Upper lobe of left lung (tissue), 4 donors: ENCODE results near the gene CORO7.

Experiments used
- CTCF ChIP-seq, 6 experiments: fragments of 450-650 bp in 4 of 6; fragments of 200-600 bp in 2 of 6; sonication (generic) in 2 of 6; IDR thresholded peaks; one replicate each; pipeline ENCODE4 v1.5.1; 2016 to 2019; ENCODE audit warnings: antibody characterized with exemption in 6 of 6
- EP300 ChIP-seq, 4 donors: sonication (generic); formaldehyde crosslinking; IDR thresholded peaks; one replicate each; pipeline ENCODE4 v1.5.1; 2017; ENCODE audit warnings: antibody characterized with exemption in 4 of 4, control low read depth in 2 of 4
- POLR2A ChIP-seq, 4 donors: fragments of 450-650 bp; IDR thresholded peaks; one replicate each; pipeline ENCODE4 v1.5.1; 2016 to 2017; ENCODE audit warnings: antibody characterized with exemption in 4 of 4, mild to moderate bottlenecking in 2 of 4
- POLR2AphosphoS5 ChIP-seq, 2 donors: sonication (generic); formaldehyde crosslinking; IDR thresholded peaks; one replicate each; pipeline ENCODE4 v1.5.1; 2017; ENCODE audit warnings: antibody characterized with exemption in 2 of 2

DNA sequence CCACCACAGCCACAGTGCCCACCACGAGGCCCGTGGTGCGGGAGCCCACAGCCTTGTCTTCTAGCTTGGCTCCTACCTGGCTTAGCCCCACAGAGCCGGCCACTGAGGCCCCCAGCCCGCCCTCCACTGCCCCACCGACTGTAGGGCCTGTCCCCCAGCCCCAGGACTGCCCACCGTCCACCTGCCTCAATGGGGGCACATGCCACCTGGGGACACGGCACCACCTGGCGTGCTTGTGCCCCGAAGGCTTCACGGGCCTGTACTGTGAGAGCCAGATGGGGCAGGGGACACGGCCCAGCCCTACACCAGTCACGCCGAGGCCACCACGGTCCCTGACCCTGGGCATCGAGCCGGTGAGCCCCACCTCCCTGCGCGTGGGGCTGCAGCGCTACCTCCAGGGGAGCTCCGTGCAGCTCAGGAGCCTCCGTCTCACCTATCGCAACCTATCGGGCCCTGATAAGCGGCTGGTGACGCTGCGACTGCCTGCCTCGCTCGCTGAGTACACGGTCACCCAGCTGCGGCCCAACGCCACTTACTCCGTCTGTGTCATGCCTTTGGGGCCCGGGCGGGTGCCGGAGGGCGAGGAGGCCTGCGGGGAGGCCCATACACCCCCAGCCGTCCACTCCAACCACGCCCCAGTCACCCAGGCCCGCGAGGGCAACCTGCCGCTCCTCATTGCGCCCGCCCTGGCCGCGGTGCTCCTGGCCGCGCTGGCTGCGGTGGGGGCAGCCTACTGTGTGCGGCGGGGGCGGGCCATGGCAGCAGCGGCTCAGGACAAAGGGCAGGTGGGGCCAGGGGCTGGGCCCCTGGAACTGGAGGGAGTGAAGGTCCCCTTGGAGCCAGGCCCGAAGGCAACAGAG lies 34.2 kb downstream of the CORO7 start:
- TF ChIP-seq CTCF (IDR thresholded peaks at IDR 0.05) (no peak), POLR2AphosphoS5 (IDR thresholded peaks at IDR 0.05) (no peak), POLR2A (IDR thresholded peaks at IDR 0.05) (no peak), EP300 (IDR thresholded peaks at IDR 0.05) (no peak)
